Loucy (cell line): ENCODE data around the gene NAXE.

Source experiments
- H2AFZ ChIP-seq: fragments of 200-600 bp; sonication (generic); 2 replicates; pipeline ENCODE4 v1.6.0; 2016; ENCODE audit warnings: antibody characterized with exemption, mild to moderate bottlenecking, low read length, moderate library complexity
- H3F3A ChIP-seq: fragments of 200-600 bp; 2 replicates; pipeline ENCODE4 v1.6.0; 2016; ENCODE audit warnings: antibody characterized with exemption, low read depth, mild to moderate bottlenecking
- H3K27me3 ChIP-seq: fragments of 200-600 bp; sonication (generic); 2 replicates; pipeline ENCODE4 v1.6.1; 2014; ENCODE audit warnings: low read length, mild to moderate bottlenecking; ENCODE audit not compliant: insufficient read depth, poor library complexity, severe bottlenecking
- H3K36me3 ChIP-seq: fragments of 200-600 bp; sonication (generic); 2 replicates; pipeline ENCODE4 v1.6.1; 2016; ENCODE audit warnings: low read length; ENCODE audit not compliant: insufficient read depth
- H3K4me1 ChIP-seq: fragments of 200-600 bp; sonication (generic); 2 replicates; pipeline ENCODE4 v1.5.1; 2014; ENCODE audit warnings: low read length, mild to moderate bottlenecking; ENCODE audit not compliant: insufficient read depth, poor library complexity, severe bottlenecking
- H3K4me2 ChIP-seq: fragments of 200-600 bp; sonication (generic); 2 replicates; pipeline ENCODE4 v1.6.0; 2014; ENCODE audit warnings: antibody characterized with exemption, low read length, low read depth, mild to moderate bottlenecking; ENCODE audit not compliant: poor library complexity, severe bottlenecking
- H3K4me3 ChIP-seq: fragments of 200-600 bp; sonication (generic); 2 replicates; pipeline ENCODE4 v1.5.1; 2014; ENCODE audit warnings: low read length, mild to moderate bottlenecking, mixed read lengths; ENCODE audit not compliant: poor library complexity, severe bottlenecking
- H3K79me2 ChIP-seq: fragments of 200-600 bp; sonication (generic); 2 replicates; pipeline ENCODE4 v1.6.1; 2014; ENCODE audit warnings: low read length; ENCODE audit not compliant: insufficient read depth
- H3K9ac ChIP-seq: fragments of 200-600 bp; sonication (generic); 2 replicates; pipeline ENCODE4 v1.6.0; 2014; ENCODE audit warnings: mild to moderate bottlenecking, low read depth, low read length, moderate library complexity; ENCODE audit not compliant: poor library complexity, severe bottlenecking
- H3K9me2 ChIP-seq: fragments of 200-600 bp; sonication (generic); replicated peaks from 2 replicates; pipeline ENCODE4 v1.6.1; 2016; ENCODE audit warnings: low read depth, low read length, mixed read lengths
- H3K9me3 ChIP-seq: fragments of 200-600 bp; sonication (generic); 2 replicates; pipeline ENCODE4 v1.6.1; 2014; ENCODE audit warnings: mild to moderate bottlenecking, antibody characterized with exemption, low read length, low read depth; ENCODE audit not compliant: insufficient read depth
- H4K20me1 ChIP-seq: fragments of 200-600 bp; sonication (generic); 2 replicates; pipeline ENCODE4 v1.6.0; 2014; ENCODE audit warnings: antibody characterized with exemption, low read length, mild to moderate bottlenecking; ENCODE audit not compliant: insufficient read depth, poor library complexity, severe bottlenecking
- EZH2phosphoT487 ChIP-seq: fragments of 200-600 bp; IDR thresholded peaks from 2 replicates; pipeline ENCODE4 v1.6.1; 2018; ENCODE audit warnings: antibody characterized with exemption, mild to moderate bottlenecking, moderate library complexity, borderline replicate concordance
- TF ChIP-seq, protein P1 (sequence below): fragments of 200-600 bp; sonication (generic); conservative IDR thresholded peaks from 2 replicates; pipeline ENCODE4 v1.5.1; 2014; ENCODE audit warnings: mild to moderate bottlenecking, antibody characterized with exemption, low read length

Gene NAXE

DNA sequence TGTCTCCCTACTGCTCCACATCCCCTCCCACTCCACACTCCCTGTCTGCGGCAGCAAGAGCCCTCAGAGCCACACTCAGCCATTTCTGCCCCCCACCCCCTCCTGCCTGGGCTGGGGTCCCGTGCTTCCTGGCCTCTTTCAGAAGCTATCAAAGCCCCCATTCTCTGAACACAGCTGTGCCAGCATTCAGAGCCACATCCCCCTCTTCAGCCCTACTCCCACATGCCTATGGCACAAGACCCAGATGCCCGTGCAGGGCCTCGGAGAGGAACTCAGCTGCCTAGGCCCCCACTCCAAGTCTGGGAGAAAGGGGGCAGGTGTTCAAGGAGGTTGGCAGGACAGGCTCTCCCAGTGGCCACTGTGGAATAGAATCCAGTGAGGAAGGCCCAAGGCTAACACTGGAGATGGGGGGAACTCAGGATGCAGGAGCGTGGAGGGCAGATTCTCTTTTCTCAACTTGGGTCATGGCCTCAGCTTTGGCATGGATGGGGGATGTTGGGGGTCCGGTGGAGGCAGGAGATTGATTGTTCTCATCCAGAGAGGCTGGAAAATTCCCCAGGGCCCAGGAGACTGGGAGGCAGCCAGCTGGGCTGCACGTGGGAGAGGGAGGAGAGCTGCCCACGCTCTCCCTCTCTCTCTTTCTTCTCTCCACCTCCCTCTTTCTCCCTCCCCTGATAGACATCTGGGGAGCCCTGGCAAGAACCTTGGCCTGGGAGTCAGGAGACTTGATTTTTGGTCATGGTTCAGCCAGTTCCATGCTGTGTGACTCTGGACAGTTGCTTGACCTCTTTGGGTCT is 46.8 kb downstream of the NAXE start:
- H2AFZ ChIP-seq, result no peak overlapping the region
- H3K9me3 ChIP-seq, result no peaks in the 10 kb centered on the region
- peaks cover 8% of the 10 kb centered on the region for H3K4me1 ChIP-seq
- no peak overlapping the region for H3K4me2 ChIP-seq
- no peaks in the 10 kb centered on the region for H3F3A ChIP-seq
- H3K9ac ChIP-seq, result no peak overlapping the region
- no peaks in the 10 kb centered on the region for H3K27me3 ChIP-seq
- no peak overlapping the region for H3K4me3 ChIP-seq
- H4K20me1 ChIP-seq, result no peaks in the 10 kb centered on the region
- TF ChIP-seq, protein P1, sequence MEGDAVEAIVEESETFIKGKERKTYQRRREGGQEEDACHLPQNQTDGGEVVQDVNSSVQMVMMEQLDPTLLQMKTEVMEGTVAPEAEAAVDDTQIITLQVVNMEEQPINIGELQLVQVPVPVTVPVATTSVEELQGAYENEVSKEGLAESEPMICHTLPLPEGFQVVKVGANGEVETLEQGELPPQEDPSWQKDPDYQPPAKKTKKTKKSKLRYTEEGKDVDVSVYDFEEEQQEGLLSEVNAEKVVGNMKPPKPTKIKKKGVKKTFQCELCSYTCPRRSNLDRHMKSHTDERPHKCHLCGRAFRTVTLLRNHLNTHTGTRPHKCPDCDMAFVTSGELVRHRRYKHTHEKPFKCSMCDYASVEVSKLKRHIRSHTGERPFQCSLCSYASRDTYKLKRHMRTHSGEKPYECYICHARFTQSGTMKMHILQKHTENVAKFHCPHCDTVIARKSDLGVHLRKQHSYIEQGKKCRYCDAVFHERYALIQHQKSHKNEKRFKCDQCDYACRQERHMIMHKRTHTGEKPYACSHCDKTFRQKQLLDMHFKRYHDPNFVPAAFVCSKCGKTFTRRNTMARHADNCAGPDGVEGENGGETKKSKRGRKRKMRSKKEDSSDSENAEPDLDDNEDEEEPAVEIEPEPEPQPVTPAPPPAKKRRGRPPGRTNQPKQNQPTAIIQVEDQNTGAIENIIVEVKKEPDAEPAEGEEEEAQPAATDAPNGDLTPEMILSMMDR, result no peak
- no peak for TF ChIP-seq EZH2phosphoT487
- no peaks in the 10 kb centered on the region for H3K79me2 ChIP-seq
- H3K36me3 ChIP-seq, result no peaks in the 10 kb centered on the region
- H3K9me2 ChIP-seq, result no peaks in the 10 kb centered on the region

DNA sequence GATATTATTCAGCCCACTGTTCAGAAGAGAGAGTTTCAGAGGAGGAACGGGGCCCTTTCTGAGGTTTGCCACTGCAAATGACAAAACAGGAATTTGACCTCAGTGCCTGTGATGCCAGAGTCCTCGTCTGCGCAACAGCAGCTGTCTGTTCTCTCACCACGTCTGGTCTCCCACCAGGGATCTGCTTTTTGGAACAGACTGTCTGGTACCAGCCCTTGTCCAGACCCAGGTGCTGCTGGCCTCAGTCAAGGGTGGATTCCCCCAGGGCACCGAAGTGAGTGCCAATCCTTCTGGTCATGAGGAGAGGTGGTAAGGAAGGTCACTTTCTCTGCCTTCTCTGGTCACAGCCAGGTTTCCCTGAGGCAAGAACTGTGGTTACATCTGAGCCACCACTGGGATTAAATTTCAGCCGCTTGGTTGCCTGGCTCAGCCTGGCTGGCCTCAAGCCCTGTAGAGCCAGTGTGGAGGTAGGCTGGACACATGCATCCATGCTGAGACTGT is 48.1 kb downstream of the NAXE start:
- Histone ChIP-seq H4K20me1 (no peaks in the 10 kb centered on the region), H3K4me1 (peaks cover 20% of the 10 kb centered on the region), H3K36me3 (no peaks in the 10 kb centered on the region), H3K27me3 (no peaks in the 10 kb centered on the region), H3K4me2 (no peak overlapping the region), H3K4me3 (no peak overlapping the region), H2AFZ (no peak overlapping the region), H3K79me2 (no peaks in the 10 kb centered on the region), H3K9ac (no peak overlapping the region), H3F3A (no peaks in the 10 kb centered on the region), H3K9me2 (no peaks in the 10 kb centered on the region), H3K9me3 (no peaks in the 10 kb centered on the region)
- TF ChIP-seq, protein P1, result no peak

DNA sequence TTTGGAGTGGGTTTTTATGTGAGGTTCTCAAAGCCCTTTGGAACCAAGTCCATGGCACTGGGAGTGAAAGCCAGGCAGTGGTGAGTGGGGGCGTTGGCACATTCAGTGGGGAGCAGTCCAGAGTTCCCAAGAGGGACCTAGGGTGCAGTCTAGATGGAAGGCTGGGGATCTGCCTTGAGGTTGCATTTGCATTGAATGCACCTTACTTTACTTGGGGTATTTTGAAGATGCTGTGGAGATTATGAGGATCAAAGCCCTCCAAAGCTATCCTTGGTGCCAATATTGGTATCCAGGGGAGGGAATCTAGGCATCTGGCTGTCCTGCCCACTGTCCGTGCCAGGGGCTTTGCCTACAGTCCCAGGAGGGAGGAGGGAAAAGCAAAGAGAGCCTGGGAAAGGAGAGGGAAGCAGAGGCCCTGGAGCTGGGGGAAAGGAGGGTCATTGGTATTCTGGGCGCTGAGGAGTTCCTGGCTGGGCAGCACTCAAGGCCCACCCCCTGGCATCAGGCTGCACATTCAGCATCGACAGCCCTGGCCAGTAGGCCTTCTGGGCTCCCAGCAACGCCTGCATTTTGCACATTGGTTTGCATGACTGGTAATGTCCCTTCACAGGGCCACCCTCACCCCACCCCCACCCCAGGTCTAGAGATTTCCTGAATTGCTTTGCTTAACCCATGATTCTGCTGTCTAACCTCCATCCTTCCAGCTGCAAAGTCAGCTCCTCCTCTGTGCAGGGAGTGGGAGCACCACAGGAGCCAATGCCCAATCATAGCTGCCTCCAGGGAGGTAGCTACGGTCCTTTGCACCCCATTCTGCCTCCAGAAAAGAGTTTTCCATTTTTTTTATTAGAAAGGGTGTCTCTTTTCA is 49.5 kb downstream of the NAXE start:
- H3F3A ChIP-seq, result no peaks in the 10 kb centered on the region
- H3K36me3 ChIP-seq, result no peaks in the 10 kb centered on the region
- no peak overlapping the region for H3K4me2 ChIP-seq
- no peaks in the 10 kb centered on the region for H3K9me3 ChIP-seq
- H4K20me1 ChIP-seq, result no peaks in the 10 kb centered on the region
- H3K27me3 ChIP-seq, result no peaks in the 10 kb centered on the region
- H3K9me2 ChIP-seq, result no peaks in the 10 kb centered on the region
- no peak overlapping the region for H3K4me3 ChIP-seq
- H3K4me1 ChIP-seq, result peaks cover 18% of the 10 kb centered on the region
- TF ChIP-seq EZH2phosphoT487, result no peak
- TF ChIP-seq, protein P1, result no peak
- H2AFZ ChIP-seq, result no peak overlapping the region
- H3K9ac ChIP-seq, result no peak overlapping the region
- H3K79me2 ChIP-seq, result no peaks in the 10 kb centered on the region
